Osteoblast (primary cell): ENCODE data around the gene CDK10. TPM values are rescaled to one million over a fixed set of nuclear protein-coding genes. Genes with fewer than 3 reads are reported as not detected.

Experiments used
- DNase-seq: peaks from one replicate; pipeline ENCODE4 v3.0.0; 2011; ENCODE audit warnings: low spot score, mixed read lengths; ENCODE audit not compliant: insufficient read length; ENCODE audit errors: missing footprints
- H2AFZ ChIP-seq: 2 replicates; pipeline ENCODE4 v1.6.0; 2011; ENCODE audit warnings: mild to moderate bottlenecking, low read length
- H3K27ac ChIP-seq: 2 replicates; pipeline ENCODE4 v1.5.1; 2011; ENCODE audit warnings: mild to moderate bottlenecking, low read depth, low read length, moderate library complexity
- H3K27me3 ChIP-seq: 2 replicates; pipeline ENCODE4 v1.6.0; 2012; ENCODE audit warnings: mild to moderate bottlenecking, control low read depth, inconsistent platforms, low read length, moderate library complexity; ENCODE audit not compliant: insufficient read depth
- H3K36me3 ChIP-seq: 2 replicates; pipeline ENCODE4 v1.5.1; 2011; ENCODE audit warnings: mild to moderate bottlenecking, low read length, control low read depth, moderate library complexity; ENCODE audit not compliant: insufficient read depth
- H3K4me1 ChIP-seq: 2 replicates; pipeline ENCODE4 v1.5.1; 2011; ENCODE audit warnings: mild to moderate bottlenecking, low read length, control low read depth, moderate library complexity; ENCODE audit not compliant: insufficient read depth
- H3K4me2 ChIP-seq: 2 replicates; pipeline ENCODE4 v1.6.0; 2011; ENCODE audit warnings: mild to moderate bottlenecking, low read length; ENCODE audit not compliant: insufficient read depth
- H3K4me3 ChIP-seq: fragments of 200-600 bp; sonication (generic); 3 replicates; pipeline ENCODE4 v1.5.1; 2012; ENCODE audit warnings: mild to moderate bottlenecking, low read length, inconsistent platforms; ENCODE audit not compliant: insufficient read depth
- H3K79me2 ChIP-seq: 2 replicates; pipeline ENCODE4 v1.6.0; 2012; ENCODE audit warnings: mild to moderate bottlenecking, low read length, control low read depth, inconsistent platforms; ENCODE audit not compliant: insufficient read depth
- H3K9me3 ChIP-seq: 2 replicates; pipeline ENCODE4 v1.5.1; 2011; ENCODE audit warnings: low read depth, low read length, control low read depth
- H4K20me1 ChIP-seq: 2 replicates; pipeline ENCODE4 v1.6.0; 2012; ENCODE audit warnings: mild to moderate bottlenecking, low read length, control low read depth; ENCODE audit not compliant: insufficient read depth
- total RNA-seq: library from RNA; depleted of rRNA; stranded (reverse); fragments of >200 nt; gene quantifications from 2 replicates; pipeline ENCODE4 v1.2.3, GENCODE V29; 2012
- TF ChIP-seq, protein P1 (sequence below): IDR thresholded peaks from 2 replicates; pipeline ENCODE4 v1.5.1; 2011; ENCODE audit warnings: mild to moderate bottlenecking, low read depth, low read length, moderate library complexity; ENCODE audit errors: extremely low read depth

Gene CDK10
- total RNA-seq, 1 donor: 37.6 TPM

DNA sequence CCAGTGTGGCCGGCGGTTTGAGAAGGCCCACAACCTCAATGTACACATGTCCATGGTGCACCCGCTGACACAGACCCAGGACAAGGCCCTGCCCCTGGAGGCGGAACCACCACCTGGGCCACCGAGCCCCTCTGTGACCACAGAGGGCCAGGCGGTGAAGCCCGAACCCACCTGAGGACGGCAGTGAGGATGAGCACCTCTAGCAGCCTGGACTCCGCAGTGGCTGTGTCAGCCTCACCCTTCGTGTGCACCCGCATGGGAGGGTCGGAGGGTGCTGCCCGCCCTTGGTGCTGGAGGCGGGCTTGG, 51.5 kb downstream of the CDK10 start:
- H3K27me3 ChIP-seq: no peaks in the 10 kb centered on the region
- peaks cover 67% of the 10 kb centered on the region for H3K36me3 ChIP-seq
- peak; percentile 14 for DNase-seq
- TF ChIP-seq, protein P1, sequence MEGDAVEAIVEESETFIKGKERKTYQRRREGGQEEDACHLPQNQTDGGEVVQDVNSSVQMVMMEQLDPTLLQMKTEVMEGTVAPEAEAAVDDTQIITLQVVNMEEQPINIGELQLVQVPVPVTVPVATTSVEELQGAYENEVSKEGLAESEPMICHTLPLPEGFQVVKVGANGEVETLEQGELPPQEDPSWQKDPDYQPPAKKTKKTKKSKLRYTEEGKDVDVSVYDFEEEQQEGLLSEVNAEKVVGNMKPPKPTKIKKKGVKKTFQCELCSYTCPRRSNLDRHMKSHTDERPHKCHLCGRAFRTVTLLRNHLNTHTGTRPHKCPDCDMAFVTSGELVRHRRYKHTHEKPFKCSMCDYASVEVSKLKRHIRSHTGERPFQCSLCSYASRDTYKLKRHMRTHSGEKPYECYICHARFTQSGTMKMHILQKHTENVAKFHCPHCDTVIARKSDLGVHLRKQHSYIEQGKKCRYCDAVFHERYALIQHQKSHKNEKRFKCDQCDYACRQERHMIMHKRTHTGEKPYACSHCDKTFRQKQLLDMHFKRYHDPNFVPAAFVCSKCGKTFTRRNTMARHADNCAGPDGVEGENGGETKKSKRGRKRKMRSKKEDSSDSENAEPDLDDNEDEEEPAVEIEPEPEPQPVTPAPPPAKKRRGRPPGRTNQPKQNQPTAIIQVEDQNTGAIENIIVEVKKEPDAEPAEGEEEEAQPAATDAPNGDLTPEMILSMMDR: no peak
- H3K79me2 ChIP-seq: peaks cover 8% of the 10 kb centered on the region
- no peaks in the 10 kb centered on the region for H3K4me1 ChIP-seq
- H3K4me3 ChIP-seq: no peak overlapping the region
- peaks cover 10% of the 10 kb centered on the region for H4K20me1 ChIP-seq
- no peak overlapping the region for H2AFZ ChIP-seq
- no peak overlapping the region for H3K27ac ChIP-seq
- H3K9me3 ChIP-seq: no peaks in the 10 kb centered on the region
- no peak overlapping the region for H3K4me2 ChIP-seq

DNA sequence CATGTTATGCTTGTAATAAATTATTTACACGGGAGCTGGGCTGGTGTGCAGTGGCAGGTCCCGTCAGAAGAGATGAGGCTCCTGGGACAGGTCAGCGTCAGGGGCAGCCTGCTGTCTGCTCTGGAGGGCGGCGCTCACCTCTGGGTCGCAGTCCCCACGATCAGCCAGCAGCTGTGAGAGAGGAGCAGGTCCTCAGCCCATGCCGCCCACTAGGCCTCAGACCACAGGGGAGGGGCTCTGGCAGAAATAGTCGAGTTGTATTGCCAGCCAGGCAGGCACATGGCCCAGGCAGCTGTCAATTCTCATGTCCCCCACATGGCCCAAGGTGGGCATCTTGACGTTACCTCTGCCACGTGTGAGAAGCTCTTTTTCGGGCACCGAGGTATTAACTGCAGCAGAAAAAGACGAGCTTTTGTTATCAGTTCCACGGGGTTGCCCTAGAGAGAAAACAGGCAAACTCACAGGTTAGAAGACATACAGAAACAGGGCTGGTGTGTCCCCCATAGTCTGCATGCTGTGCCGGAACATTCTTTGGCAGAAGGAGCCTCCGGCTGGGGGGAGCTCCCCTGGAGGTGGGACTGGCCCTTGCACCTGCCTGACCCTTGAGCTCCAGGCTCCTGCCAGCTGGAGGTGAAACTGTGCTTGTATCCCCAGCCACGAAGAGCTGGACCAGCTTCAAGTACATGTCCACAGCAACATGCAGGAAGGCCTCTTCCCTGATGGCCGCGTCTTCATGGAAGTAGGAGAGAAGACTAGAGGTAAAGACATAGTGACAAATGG, 52.2 kb downstream of the CDK10 start:
- H2AFZ ChIP-seq: no peak overlapping the region
- H3K27me3 ChIP-seq: no peaks in the 10 kb centered on the region
- TF ChIP-seq, protein P1: no peak
- H3K4me3 ChIP-seq: no peak overlapping the region
- peaks cover 10% of the 10 kb centered on the region for H4K20me1 ChIP-seq
- H3K79me2 ChIP-seq: peaks cover 6% of the 10 kb centered on the region
- H3K9me3 ChIP-seq: no peaks in the 10 kb centered on the region
- no peak overlapping the region for H3K27ac ChIP-seq
- no peak overlapping the region for H3K4me2 ChIP-seq
- H3K4me1 ChIP-seq: no peaks in the 10 kb centered on the region
- H3K36me3 ChIP-seq: peaks cover 61% of the 10 kb centered on the region
- DNase-seq: peak; percentile 62

DNA sequence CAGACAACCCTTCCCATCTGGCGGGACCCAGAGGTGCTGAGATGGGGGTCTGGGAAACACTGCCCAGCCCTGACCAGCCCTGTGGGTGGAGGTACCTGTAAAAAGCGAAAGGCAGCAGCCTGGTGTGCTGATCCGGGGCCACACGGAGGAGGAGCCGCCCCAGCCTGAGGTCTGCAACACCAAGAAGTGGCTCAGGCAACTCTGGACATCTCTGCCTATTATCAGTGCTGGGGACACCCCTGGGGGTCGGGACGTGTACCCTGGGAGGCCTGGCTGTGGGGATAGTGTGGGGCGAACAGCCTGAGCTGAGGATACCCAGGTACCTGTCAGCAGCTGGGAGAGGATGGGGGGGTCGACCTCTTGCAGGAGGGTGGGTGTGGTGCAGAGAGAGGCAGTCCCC, 52.9 kb downstream of the CDK10 start:
- Histone ChIP-seq H3K4me2 (no peak overlapping the region), H3K36me3 (peaks cover 54% of the 10 kb centered on the region), H3K27ac (no peak overlapping the region), H2AFZ (no peak overlapping the region), H4K20me1 (peaks cover 10% of the 10 kb centered on the region), H3K4me3 (no peak overlapping the region), H3K9me3 (no peaks in the 10 kb centered on the region), H3K27me3 (no peaks in the 10 kb centered on the region), H3K4me1 (no peaks in the 10 kb centered on the region), H3K79me2 (peaks cover 4% of the 10 kb centered on the region)
- TF ChIP-seq, protein P1: no peak
- DNase-seq: peak; percentile 60

DNA sequence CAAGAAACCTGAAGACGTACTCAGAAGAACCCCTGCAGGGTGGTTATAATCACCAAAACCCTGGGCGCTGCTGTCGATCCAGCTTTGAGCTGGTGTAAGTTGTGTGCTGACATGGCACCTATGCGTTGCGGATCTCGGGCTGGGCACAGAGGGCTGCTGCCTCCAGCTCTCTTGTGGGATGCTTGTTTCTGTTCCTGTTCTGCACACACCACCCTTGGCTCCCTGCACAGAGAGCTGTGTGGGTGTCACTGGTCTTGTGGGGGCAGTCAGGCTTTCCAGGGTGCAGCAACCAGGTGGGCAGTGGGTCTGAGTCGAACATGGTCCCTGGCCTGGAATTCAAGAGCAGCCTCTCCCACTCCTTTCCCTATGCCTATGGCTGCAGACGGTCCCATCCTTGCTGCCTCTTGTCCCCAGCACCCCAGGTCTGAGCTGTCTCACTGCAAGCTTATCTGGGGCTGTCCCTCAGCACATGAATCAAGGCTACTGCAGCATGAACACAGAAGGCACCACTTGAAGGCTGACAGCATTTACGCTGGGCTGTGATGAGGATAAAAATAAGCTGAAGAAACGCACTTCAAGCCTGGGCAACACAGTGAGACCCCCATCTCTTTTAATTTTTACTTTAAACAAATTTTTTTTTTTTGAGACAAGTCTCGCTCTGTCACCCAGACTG, 55.0 kb downstream of the CDK10 start:
- Histone ChIP-seq H4K20me1 (peaks cover 8% of the 10 kb centered on the region), H3K4me1 (no peaks in the 10 kb centered on the region), H3K4me2 (no peak overlapping the region), H3K36me3 (peaks cover 43% of the 10 kb centered on the region), H3K9me3 (no peaks in the 10 kb centered on the region), H3K79me2 (peaks cover 2% of the 10 kb centered on the region), H3K4me3 (no peak overlapping the region), H3K27ac (no peak overlapping the region), H2AFZ (no peak overlapping the region), H3K27me3 (no peaks in the 10 kb centered on the region)
- TF ChIP-seq, protein P1: no peak
- peak; percentile 52 for DNase-seq
